Peyer's patch (tissue), 4 donors: Measurements from ENCODE around the gene CHCHD3.

Source experiments
- POLR2A ChIP-seq, 2 donors: fragments of 450-650 bp; IDR thresholded peaks; one replicate each; pipeline ENCODE4 v1.5.1; 2017; ENCODE audit warnings: antibody characterized with exemption in 2 of 2, mild to moderate bottlenecking in 2 of 2, moderate library complexity in 2 of 2
- TF ChIP-seq, protein P1 (sequence below), 6 experiments: fragments of 450-650 bp in 4 of 6; fragments of 200-600 bp in 2 of 6; sonication (generic) in 1 of 6; IDR thresholded peaks; one replicate each; pipeline ENCODE4 v1.5.1; 2017 to 2019; ENCODE audit warnings: antibody characterized with exemption in 6 of 6, mild to moderate bottlenecking in 3 of 6, moderate library complexity in 1 of 6

DNA sequence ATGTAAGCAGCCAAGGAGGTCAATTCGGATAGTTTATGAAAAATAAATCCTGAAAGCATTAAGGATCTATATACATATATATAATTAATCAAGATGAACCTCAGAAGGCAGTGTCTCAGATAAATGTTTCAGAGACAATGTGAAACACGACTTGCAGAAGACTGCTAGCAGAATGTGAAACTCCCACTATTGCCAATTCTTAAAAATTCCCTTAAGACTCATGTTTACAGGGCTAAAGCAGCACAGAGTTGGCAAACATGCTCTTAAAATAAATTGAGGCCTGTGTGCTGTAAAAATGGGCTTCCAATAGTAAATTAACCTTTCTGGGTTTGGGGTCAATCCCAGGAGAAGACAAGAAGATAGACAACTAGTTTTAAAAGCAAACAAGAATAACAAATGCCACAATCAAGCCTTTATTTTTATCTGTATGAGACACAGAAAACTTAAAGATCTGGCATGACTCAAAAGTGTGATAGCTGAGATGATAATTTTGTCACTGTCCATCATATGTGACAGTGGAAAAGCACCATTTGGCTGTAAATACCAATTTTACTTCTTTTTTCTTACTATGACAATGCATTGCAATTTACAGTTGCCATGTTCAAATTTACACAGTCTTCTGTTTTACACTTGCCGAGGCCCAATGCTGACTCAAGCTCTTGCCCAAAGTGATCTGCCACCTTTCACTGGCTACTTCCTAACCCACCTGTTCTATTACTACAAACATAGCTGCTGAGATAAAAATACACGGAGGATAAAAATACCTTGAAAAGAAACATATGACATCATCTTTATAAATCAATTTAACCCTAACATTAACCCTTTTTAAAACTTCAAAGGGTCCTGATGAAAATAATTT, 78.6 kb downstream of the CHCHD3 start:
- TF ChIP-seq, protein P1, sequence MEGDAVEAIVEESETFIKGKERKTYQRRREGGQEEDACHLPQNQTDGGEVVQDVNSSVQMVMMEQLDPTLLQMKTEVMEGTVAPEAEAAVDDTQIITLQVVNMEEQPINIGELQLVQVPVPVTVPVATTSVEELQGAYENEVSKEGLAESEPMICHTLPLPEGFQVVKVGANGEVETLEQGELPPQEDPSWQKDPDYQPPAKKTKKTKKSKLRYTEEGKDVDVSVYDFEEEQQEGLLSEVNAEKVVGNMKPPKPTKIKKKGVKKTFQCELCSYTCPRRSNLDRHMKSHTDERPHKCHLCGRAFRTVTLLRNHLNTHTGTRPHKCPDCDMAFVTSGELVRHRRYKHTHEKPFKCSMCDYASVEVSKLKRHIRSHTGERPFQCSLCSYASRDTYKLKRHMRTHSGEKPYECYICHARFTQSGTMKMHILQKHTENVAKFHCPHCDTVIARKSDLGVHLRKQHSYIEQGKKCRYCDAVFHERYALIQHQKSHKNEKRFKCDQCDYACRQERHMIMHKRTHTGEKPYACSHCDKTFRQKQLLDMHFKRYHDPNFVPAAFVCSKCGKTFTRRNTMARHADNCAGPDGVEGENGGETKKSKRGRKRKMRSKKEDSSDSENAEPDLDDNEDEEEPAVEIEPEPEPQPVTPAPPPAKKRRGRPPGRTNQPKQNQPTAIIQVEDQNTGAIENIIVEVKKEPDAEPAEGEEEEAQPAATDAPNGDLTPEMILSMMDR (IDR thresholded peaks at IDR 0.05), result no peak
- no peak for TF ChIP-seq POLR2A (IDR thresholded peaks at IDR 0.05)
